Measurements from ENCODE around the gene RAET1L.

DNA sequence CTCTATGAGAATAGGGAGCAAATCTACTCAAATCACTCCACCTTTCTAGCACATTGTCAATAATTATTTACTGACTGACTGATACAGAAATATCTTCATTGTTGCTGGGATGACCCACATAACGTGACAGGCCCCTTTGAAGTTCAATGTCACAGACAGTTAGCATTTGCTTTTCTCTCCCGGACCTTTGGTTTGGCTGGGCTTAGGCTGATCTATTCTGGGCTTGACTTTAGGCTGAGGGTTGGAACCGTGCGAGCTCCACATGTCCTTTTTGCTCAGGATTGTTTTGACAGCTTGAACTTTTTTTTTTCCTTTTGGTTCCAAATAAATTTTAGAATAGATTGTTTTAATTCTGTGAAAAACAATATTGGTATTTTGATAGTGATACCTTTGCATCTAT, 31.6 kb upstream of the RAET1L start:
- TF ChIP-seq GATA2 (IDR thresholded peaks at IDR 0.05; ENCODE audit: low read depth, low read length) (no peak), GATA3 (IDR thresholded peaks at IDR 0.05; ENCODE audit: low read depth, low read length) (no peak)
